GM18502 (cell line): Measurements from ENCODE around the gene ATP2C1.
"Not testable (repeated sequence)": the region's sequence is repeated elsewhere in the genome, so short reads cannot be mapped to it uniquely, and the experiment has no call there.

ENCODE experiments used
- ATAC-seq: cut with Tn5 transposase; IDR thresholded peaks from one replicate; pipeline ENCODE4 v1.9.1; 2021; ENCODE audit warnings: mild to moderate bottlenecking; ENCODE audit not compliant: unreplicated experiment, poor library complexity

ATP2C1 gene

DNA sequence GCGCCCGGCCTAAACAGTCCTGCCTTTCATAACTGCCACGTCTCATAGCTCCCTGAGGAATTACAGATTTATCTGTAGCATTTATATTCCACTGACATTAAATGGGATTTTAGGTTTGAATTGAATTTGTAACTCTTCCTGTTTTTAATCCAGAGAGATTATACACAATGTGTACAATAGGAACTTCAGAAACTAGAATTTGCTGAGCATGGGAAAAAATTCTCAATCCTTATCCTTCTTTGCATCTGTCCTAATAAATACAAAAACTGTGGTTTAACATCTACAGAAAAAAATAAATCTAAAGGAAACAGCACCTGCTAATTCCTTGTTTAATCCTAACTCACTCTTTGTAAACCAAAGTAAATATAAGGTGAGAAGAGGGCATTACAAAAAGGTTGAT lies 135.0 kb downstream of the ATP2C1 start:
- no peak for ATAC-seq

DNA sequence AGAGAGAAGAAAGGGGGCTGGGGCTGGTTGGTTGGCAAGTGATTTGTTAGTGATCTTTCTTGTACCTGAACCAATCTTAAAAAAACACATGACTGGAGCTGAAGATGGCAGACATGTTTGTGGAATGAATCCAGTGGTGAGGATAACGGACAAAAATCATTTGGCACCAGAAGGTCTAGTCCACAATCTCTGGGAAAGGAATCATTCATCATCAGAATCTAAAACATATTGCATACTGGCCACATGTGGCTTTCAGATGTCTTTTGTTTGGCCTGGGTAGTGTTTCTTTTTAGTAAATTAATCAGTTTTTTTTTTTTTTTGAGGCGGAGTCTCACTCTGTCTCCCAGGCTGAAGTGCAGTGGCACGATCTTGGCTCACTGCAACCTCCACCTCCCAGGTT lies 137.8 kb downstream of the ATP2C1 start:
- no peak for ATAC-seq

DNA sequence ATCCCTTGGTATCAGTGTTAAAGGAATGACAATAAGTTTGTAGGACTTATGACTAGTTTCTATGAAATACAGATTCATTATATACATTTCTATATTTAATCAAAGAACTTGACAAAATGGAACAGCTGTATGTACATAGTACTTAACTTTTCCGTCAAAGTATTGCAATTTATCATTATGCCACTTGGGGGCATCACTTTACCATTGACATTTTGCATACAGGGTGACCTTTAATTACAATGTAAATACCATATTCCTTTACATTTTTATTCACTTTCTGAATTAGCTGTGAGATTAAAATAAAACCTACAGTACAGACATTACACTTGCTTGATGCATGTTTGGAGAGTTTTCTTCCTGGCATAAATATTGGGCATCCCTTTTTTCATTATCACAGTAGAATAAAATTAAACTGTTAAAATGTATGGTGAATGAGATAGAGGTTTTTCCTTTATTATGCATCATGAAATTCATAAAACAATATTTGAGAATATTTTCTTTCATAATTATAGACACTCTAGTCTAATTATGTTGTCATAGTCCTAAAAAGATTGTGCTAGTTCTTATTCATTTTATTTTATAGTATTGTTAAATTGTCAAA lies 139.7 kb downstream of the ATP2C1 start:
- peak; percentile 64 for ATAC-seq

DNA sequence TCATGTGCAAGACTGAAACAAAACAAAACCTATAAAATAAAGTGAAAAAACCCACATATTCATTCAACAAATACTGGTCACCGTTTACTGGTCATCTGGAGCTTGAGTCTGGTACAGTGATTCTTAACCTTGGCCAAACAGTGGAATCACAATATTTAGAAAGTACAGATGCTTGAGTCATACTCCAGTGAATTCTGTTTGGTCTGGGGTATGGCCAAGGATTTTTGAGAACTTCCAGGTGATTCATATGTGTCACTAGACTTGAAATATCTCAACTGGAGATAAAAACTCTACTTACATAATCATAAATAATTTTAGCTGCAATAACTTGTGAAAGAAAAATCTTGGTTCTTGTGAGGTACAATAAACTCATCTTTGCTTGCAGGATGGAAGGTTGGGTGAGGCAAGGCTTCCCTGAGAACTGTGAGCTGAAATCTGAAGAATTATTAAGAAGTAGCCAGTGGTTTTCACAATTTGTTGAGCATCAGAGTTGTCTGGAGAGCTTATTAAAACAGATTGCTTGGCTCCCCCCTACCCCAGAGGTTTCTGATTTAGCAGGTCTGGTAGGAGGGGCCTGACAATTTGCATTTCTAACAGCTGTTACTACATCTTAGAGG lies 142.4 kb downstream of the ATP2C1 start:
- ATAC-seq: no peak

DNA sequence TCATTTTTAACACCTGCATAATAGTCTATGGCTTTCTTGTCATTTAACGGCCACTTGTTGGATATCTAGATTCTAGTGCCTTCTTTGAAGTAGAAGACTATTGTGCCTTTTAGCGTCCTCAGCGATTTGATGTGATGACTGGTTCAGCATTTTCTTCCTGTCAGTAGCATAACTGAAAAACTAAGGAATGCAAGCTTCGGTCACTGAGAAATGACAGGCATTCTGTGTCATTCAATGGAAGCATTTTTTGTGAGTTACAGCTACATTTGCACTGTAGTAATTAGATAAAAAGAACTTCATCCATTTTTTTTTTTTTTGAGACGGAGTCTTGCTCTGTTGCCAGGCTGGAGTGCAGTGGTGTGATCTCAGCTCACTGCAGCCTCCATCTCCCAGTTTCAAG lies 143.1 kb downstream of the ATP2C1 start:
- ATAC-seq: no peak

DNA sequence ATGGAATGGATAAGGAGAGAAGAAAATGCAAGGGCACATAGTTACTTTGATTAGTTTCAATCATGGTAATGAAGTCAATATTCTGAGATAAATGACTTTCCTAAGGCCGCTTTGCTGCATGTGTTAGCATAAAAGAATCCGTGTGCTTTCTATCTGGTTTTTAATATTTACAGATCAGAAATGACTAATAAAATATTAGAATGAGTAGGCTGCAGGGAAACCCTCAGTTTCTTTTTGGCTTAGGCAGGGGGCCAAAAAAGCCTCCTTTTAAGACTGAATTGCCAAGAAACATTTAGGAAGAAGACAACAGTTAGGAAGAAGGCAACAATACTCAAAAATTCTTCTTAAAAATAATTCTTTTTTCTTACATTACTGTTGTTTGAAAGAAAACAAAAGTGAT lies 144.4 kb downstream of the ATP2C1 start:
- no peak for ATAC-seq

DNA sequence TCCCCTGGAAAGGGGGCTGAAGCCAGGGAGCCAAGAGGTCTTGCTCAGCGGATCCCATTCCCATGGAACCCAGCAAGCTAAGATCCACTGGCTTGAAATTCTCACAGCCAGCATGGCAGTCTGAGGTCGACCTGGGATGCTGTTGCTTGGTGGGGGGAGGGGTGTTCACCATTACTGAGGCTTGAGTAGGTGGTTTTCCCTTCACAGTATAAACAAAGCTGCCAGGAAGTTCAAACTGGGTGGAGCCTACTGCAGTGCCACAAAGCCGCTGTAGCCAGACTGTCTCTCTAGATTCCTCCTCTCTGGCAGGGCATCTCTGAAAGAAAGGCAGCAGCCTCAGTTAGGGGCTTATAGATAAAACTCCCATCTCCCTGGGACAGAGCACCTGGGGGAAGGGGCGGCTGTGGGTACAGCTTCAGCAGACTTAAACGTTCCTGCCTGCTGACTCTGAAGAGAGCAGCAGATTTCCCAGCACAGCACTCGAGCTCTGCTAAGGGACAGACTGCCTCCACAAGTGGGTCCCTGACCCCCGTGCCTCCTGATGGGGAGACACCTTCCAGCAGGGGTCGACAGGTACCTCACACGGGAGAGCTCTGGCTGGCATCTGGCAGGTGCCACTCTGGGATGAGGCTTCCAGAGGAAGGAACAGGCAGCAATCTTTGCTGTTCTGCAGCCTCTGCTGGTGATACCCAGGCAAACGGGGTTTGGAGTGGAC lies 148.5 kb downstream of the ATP2C1 start:
- ATAC-seq: not testable (repeated sequence)

DNA sequence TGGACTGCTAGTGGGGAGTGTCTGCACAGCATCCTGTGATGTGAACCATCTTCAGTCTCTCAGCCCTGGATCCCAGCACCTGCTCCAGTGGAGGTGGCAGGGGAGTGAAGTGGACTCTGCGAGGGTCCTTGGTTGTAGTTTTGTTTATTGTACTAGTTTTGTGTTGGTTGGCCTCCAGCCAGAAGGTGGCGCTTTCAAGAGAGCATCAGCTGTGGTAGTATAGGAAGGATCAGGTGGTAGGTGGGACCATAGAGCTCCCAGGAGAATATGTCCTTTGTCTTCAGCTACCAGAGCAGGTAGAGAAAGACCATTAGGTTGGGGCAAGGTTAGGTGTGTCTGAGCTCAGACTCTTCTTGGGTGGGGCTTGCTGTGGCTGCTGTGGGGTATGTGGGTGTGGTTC lies 153.7 kb downstream of the ATP2C1 start:
- no peak for ATAC-seq

DNA sequence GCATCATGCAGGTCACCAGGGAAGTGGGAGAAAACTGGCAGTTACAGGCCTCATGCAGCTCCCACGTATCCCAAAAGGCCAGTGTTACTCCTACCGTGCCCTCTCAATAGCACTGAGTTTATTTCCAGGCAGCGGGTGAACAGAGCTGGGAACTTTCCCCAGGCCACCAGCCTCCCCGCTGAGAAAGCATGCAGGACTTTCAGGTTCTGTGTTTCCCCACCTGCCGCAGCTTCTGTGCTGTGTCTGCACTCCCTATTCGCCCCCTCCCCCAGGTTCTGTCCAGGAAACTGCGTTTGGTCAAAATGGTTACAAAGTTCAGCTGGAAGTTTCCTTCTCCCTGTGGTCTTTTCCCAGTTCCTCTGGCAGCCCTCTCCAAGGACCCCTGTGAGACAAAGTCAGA lies 154.1 kb downstream of the ATP2C1 start:
- ATAC-seq: no peak

DNA sequence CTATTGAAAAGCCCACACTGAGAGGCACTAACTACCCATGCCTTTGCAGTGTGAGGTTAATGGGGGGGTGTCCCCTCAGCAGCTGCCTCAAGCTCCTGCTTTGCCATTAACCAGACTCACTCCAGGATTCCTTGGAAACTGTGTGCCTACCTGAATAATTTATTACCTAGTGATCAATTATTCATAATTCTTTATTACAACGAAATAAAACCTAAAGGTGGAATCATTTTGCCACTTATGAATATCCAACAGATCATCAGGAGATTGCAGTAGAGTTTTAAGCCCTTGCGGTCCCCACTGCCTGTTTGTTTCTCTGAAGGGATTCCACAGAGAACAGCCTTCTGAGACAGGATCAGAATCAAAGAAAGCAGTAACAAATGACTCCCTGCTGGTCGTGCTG lies 156.1 kb downstream of the ATP2C1 start:
- no peak for ATAC-seq

DNA sequence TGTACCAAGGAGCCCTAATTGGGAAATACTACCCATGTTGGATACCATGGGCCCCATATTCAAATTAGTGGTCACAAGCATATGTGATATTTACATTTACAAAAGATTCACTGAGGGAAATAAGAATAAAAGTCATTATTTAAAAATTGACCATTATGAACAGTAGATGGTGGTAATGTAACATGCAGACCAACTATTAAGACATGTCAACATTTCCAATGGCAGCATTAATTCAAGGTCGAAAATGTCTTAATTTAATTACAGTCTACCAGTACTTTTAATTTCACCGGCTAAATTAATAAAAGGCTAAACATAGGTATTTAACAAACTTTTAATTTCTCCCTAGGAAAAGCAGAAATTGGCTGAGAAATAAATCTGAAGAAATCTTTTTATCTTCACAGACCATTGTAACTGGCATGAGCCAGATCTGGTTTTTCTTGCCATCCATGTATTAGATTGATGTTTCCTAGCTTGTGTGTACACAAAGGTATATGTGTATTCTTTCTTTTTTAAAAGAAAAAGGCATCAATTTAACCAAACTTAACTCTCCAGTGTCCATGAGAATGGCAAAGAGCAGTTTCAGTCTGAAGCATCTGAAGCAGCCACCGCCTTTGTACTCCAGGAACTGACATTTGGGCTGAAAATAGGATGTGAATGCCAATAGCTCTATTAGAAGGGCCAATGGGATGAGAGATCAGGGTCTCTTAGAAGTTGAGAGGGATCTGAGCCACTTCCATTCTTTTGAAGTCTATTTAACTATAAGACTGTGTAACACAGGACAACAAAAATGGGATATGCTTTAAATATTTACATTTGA lies 159.4 kb downstream of the ATP2C1 start:
- ATAC-seq: no peak
